Measurements from ENCODE around the gene RPL29. TPM values are rescaled to one million over a fixed set of nuclear protein-coding genes. Genes with fewer than 3 reads are reported as not detected.

Gene RPL29
- total RNA-seq, 4 donors from 2014 or later = 1,191 to 2,826 (median 1,725) TPM

DNA sequence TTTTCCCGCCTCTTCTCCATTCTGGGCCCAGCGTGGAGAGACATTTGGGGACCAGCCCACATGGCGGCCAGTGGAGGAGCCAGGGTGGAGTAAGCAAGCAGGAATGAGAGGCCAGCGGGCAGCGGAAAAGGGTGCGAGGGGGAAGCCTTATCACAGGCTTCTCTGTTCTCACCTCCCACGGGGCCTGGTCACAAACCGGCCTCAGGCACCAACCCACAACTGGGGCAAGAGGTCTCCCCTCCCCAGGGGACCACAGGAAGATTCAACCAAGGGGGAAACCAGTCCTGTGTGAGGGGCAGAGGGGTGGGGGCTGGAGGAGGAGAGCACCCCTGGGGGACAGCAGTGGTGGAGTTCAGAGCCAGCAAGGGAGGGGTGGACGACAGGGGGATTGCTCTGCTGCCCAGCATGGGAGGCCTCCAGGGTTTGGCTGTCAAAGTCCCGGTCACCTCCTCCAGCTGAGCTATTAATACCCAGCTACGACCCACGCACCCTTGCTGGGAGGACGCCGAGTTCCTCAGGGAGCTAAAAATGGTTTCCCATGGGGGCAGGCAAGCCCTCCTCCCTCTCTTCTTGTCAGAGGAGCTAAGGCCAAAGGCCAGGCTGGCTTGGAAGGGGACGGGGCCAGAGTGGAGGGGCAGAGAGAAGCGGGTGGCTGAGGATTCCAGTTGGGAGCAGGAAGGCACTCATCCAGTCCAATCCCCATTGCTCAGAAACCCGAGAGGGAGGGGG is 23.8 kb upstream of the RPL29 start:
- intact Hi-C loops (cut with DNase I) = no loop called here
- Histone ChIP-seq H3K36me3 (no peaks in the 10 kb centered on the region), H3K27me3 (no peaks in the 10 kb centered on the region), H3K27ac (peak overlapping the region; percentile 13 to 85 (median 64)), H3K9me3 (no peaks in the 10 kb centered on the region), H3K4me3 (no peak overlapping the region), H3K4me1 (peaks cover 0 to 59% (median 16%) of the 10 kb centered on the region in 3 donors)
- DNase-seq = no peak
- 81 to 89% methylated on average over 4 of the region's 17 CpGs for WGBS, 2 donors
- TF ChIP-seq POLR2A (IDR thresholded peaks at IDR 0.05) = no peak
- TF ChIP-seq, protein P1, sequence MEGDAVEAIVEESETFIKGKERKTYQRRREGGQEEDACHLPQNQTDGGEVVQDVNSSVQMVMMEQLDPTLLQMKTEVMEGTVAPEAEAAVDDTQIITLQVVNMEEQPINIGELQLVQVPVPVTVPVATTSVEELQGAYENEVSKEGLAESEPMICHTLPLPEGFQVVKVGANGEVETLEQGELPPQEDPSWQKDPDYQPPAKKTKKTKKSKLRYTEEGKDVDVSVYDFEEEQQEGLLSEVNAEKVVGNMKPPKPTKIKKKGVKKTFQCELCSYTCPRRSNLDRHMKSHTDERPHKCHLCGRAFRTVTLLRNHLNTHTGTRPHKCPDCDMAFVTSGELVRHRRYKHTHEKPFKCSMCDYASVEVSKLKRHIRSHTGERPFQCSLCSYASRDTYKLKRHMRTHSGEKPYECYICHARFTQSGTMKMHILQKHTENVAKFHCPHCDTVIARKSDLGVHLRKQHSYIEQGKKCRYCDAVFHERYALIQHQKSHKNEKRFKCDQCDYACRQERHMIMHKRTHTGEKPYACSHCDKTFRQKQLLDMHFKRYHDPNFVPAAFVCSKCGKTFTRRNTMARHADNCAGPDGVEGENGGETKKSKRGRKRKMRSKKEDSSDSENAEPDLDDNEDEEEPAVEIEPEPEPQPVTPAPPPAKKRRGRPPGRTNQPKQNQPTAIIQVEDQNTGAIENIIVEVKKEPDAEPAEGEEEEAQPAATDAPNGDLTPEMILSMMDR (IDR thresholded peaks at IDR 0.05) = no peak

DNA sequence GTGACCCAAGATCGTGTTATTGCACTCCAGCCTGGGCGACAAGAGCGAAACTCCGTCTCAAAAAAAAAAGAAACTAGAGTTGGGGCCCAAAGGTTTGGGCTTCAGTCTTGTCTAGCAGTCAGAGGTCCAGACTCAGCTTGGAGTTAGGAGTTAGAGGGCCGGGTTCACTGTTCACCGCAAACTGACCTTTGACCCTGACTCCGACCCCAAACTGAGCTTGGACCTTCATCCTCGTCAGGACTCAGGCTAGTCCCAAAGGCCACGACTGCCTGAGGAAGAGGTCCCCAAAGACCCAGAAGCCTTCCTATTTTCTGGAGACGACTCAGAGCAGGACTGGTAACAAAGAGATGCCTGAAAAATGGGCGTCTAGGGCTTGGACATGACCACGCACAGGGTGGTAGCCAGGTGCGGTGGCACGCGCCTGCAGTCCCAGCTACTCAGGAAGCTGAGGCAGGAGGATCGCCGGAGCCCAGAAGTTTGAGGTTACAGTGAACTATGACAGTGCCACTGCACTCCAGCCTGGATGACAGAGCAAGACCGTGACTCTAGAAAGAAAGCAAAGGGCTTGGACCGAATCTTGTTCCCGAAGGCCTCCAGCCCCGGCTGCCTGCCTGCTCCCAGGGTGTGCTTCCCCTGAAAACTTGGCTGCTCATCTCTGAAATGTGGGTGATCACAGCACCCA is 22.8 kb upstream of the RPL29 start:
- TF ChIP-seq, protein P1 (IDR thresholded peaks at IDR 0.05) = no peak
- TF ChIP-seq POLR2A (IDR thresholded peaks at IDR 0.05) = no peak
- no peak overlapping the region for H3K4me3 ChIP-seq
- 83 to 89% methylated on average over 17 to 18 of the region's 21 CpGs for WGBS, 2 donors
- no peaks in the 10 kb centered on the region for H3K36me3 ChIP-seq
- H3K4me1 ChIP-seq = peaks cover 0 to 52% (median 16%) of the 10 kb centered on the region in 3 donors
- intact Hi-C loops (cut with DNase I) = no loop called here
- H3K27me3 ChIP-seq = no peaks in the 10 kb centered on the region
- H3K27ac ChIP-seq = peak overlapping the region in 3 of 4 donors; percentile 58 to 85 (median 71)
- no peak for DNase-seq
- H3K9me3 ChIP-seq = no peaks in the 10 kb centered on the region

DNA sequence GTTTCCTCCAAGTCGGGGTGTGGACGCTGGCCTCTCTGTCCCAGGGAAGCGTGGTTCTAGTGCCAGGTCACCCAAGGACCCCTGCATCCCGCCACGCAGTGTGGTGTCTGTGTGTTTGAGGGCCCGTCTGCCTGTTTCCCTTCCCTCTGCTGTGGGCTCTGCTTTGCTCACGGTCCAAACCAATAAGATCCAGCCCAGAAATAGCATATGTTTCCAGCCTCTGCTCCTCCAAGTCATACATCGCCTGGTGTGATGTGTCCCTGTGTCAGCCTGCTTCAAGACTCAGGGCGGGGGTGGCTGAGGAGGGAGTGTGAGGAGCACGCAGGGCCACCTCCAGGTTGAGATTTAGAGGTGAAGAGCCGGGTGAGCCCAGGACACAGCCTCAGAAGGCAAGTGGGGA is 21.9 kb upstream of the RPL29 start:
- 59 to 84% methylated on average over 4 to 7 of the region's 11 CpGs for WGBS, 2 donors
- TF ChIP-seq, protein P1 (IDR thresholded peaks at IDR 0.05) = no peak
- no peak for TF ChIP-seq POLR2A (IDR thresholded peaks at IDR 0.05)
- Histone ChIP-seq H3K9me3 (no peaks in the 10 kb centered on the region), H3K36me3 (no peaks in the 10 kb centered on the region), H3K27me3 (no peaks in the 10 kb centered on the region), H3K27ac (peak overlapping the region in 2 of 4 donors; percentile 33 to 56), H3K4me3 (no peak overlapping the region), H3K4me1 (peaks cover 0 to 44% (median 13%) of the 10 kb centered on the region in 3 donors)
- no peak for DNase-seq
- intact Hi-C loops (cut with DNase I) = no loop called here

DNA sequence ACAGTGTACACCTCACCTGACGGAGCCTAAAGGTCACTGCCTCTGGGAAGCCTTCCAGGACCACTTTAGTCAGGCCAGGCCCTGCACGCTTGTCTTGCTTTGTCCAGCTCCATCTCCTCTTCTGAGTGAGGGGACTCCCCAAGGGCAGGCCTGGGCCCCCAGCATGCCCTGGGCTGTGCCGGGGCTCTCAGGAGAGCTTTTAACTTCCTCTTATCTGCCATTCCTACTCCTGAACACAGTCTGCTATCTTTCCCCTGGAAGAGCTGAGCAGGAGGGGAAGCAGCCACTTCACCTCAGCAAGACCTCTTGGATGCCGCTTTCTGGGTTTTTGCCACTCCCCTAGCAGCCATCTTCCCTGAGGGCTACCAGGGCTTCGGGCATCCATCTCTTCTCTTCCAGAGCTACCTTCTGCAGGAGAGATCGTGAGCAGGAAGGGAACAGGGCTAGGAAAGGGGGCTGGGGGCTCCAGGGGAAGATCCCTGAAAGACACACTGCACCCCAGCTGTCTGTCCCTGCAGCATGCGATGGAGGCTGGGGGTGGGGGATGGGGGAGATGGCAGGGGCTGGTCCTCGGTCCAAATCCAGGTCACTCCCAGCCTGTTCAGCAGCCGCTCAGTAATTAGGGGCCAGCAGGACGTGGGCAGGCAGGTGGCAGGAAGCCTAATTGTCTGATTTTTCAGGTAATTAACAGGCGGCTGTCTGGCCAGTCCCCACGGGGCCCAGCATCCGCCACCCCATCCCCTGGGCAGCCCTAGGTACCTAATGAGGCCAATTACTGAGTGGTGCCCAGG is 19.9 kb upstream of the RPL29 start:
- 77 to 85% methylated on average over 4 to 7 of the region's 13 CpGs for WGBS, 2 donors
- H3K4me3 ChIP-seq = no peak overlapping the region
- intact Hi-C loops (cut with DNase I) = no loop called here

More for the DNA sequence above, 19.9 kb upstream of the RPL29 start:
- Histone ChIP-seq H3K36me3 (no peaks in the 10 kb centered on the region), H3K4me1 (peaks cover 0 to 27% (median 2%) of the 10 kb centered on the region in 3 donors), H3K9me3 (no peaks in the 10 kb centered on the region), H3K27me3 (no peaks in the 10 kb centered on the region), H3K27ac (no peak overlapping the region)
- TF ChIP-seq, protein P1 (IDR thresholded peaks at IDR 0.05) = no peak
- no peak for TF ChIP-seq POLR2A (IDR thresholded peaks at IDR 0.05)
- no peak for DNase-seq

Data from esophagus squamous epithelium (tissue), 5 donors.